Brain microvascular endothelial cell (primary cell): ENCODE measurements around the gene GLRX3.

Source experiments
- DNase-seq: peaks from one replicate; pipeline ENCODE4 v3.0.0-alpha.2; 2020
- H3K27ac ChIP-seq: fragments of 250-450 bp; sonication (Bioruptor Pico); 2 replicates; pipeline ENCODE4 v1.5.1; 2020; ENCODE audit warnings: mild to moderate bottlenecking, moderate library complexity
- H3K27me3 ChIP-seq: fragments of 250-450 bp; sonication (Bioruptor Pico); replicated peaks from 2 replicates; pipeline ENCODE4 v1.5.1; 2020; ENCODE audit warnings: mild to moderate bottlenecking
- H3K36me3 ChIP-seq: fragments of 250-450 bp; sonication (Bioruptor Pico); replicated peaks from 2 replicates; pipeline ENCODE4 v1.5.1; 2020; ENCODE audit warnings: mild to moderate bottlenecking
- H3K4me3 ChIP-seq: 2 replicates; pipeline ENCODE4 v1.5.1; 2011; ENCODE audit warnings: low read depth, mild to moderate bottlenecking, control low read depth, low read length, moderate library complexity
- CTCF ChIP-seq: IDR thresholded peaks from 2 replicates; pipeline ENCODE4 v1.5.1; 2011; ENCODE audit warnings: low read depth, mild to moderate bottlenecking, moderate library complexity, low read length, control low read depth, inconsistent platforms; ENCODE audit errors: missing control alignments
- in situ Hi-C: cut with HindIII; loops from 2 replicates; pipeline ENCODE4 v1.10.0; 2017; ENCODE audit warnings: low sequenced_read_pairs, low pct_ligation_motif_present

The GLRX3 gene

DNA sequence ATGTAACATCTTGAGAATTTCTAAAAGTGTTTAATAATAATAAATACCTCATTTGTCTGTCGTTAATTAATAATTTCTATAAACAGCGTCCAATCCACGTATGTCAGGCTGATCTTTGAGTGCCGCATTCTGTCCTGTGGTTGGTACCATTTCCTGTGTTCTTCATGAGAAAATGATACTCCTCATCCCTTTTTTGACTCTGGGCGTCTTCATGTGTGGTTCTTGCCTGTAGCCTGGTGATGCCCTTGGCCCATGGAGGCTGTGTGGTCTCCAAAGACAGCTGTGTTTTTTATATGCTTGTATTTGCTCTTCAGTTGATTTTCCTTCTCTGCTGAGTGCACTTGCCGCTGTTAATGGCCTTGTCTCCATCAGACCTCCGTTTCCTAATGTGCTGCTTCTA lies 31.5 kb downstream of the GLRX3 start:
- TF ChIP-seq CTCF, result no peak
- Histone ChIP-seq H3K4me3 (no peak overlapping the region), H3K27me3 (no peaks in the 10 kb centered on the region), H3K36me3 (peaks cover 15% of the 10 kb centered on the region), H3K27ac (no peak overlapping the region)
- in situ Hi-C loops, result no loop called here
- DNase-seq, result no peak

DNA sequence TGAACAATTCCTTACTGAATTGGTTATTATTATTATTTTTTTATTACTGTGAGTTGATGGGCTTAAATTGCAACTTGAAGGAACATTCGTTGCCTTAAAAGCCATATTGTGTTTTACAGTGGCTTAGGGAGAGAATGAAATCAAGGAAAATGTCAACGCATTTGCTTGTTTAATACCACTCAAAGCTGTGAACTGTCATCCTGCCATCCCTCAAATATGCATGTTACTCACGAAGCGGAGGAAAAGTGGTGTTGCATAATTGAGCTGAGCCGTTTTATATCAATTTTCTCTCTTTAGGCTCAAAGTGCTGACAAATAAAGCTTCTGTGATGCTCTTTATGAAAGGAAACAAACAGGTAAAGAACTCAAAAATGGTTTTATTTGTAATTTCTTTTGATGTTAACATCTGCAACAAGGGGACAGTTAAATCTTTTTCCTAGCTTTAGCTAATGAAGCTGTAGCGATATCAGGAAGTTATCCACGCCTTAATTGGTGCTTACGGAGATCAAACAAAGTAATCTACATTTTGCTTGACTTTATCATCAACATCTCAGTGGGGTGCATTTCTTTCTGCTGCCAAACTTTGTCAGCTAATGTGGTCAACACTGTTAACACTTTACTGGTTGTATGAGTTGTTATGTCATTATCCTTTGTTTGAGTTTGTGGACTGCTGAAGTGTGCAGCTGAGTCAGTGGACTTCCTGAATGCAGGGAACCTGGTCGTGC lies 33.1 kb downstream of the GLRX3 start:
- Histone ChIP-seq H3K27ac (no peak overlapping the region), H3K36me3 (peaks cover 17% of the 10 kb centered on the region), H3K27me3 (no peaks in the 10 kb centered on the region), H3K4me3 (no peak overlapping the region)
- in situ Hi-C loops, result no loop called here
- TF ChIP-seq CTCF, result no peak
- DNase-seq, result peak; percentile 40

DNA sequence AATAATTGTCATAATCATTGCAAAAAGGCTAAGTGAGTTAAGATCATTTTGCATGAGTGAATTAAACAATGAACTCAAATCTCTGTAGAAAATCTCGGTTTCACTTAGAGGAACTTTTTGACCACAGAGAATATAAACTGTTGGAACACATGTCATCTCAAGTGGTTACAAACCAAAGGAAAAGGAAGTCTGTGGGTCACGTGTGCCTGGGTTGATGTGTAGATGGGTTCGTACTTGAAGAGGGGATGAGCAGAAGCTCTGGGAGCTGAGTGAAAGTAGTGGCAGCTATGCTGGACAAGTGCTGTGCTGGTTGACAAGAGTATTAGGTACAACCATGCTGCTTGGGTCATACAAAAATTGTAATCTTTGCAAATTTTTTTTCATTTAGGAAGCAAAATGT lies 35.0 kb downstream of the GLRX3 start:
- in situ Hi-C loops, result no loop called here
- Histone ChIP-seq H3K27ac (no peak overlapping the region), H3K4me3 (no peak overlapping the region), H3K27me3 (no peaks in the 10 kb centered on the region), H3K36me3 (peaks cover 19% of the 10 kb centered on the region)
- no peak for TF ChIP-seq CTCF
- DNase-seq, result no peak

DNA sequence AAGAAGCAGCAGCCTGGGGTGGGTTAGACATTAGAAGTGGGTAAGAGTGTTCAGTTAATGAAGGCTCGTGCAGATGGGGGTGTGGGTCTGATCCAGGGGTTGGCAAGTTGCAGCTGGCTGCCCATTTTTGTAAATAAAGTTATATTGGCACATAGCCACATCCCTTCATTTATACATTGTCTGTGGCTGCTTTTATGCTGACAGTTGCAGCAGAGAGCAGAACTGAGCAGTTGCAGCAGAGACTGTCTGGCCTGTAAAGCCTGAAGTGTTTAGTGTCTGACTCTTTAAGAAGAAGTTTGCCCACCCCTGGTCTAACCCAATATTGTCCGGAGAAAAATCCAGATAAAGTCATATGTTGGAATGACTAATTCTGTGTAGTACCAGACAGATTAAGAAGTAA lies 38.1 kb downstream of the GLRX3 start:
- no peak for DNase-seq
- no peaks in the 10 kb centered on the region for H3K27me3 ChIP-seq
- no peak overlapping the region for H3K27ac ChIP-seq

DNA sequence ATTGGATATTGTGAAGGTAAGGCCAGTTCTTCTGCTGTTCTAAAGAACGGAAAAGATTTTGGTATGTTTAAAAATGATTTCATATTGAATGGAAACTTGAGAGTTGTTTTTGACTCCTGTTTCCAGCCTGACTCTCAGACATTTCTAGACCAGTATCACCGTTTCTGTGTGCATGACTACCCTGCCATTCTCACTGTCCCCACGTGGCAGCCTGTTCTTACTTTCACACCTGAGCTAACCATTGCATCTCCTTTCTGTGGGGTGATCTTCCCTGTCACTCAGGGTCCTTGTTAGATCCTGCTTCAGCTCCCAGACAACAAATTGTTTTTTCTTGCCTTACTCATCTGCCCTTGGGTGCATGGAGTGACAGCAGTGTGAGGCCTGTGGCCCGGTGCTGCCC lies 38.9 kb downstream of the GLRX3 start:
- no peak overlapping the region for H3K4me3 ChIP-seq
- H3K27me3 ChIP-seq, result no peaks in the 10 kb centered on the region
- H3K36me3 ChIP-seq, result peaks cover 10% of the 10 kb centered on the region
- in situ Hi-C loops, result no loop called here
- no peak for TF ChIP-seq CTCF
- no peak for DNase-seq
- no peak overlapping the region for H3K27ac ChIP-seq

More for the DNA sequence above, 38.1 kb downstream of the GLRX3 start:
- in situ Hi-C loops, result no loop called here
- no peak for TF ChIP-seq CTCF
- peaks cover 9% of the 10 kb centered on the region for H3K36me3 ChIP-seq
- H3K4me3 ChIP-seq, result no peak overlapping the region

- no peaks in the 10 kb centered on the region for H3K27me3 ChIP-seq
- in situ Hi-C loops, result no loop called here
- no peak for DNase-seq
- peaks cover 27% of the 10 kb centered on the region for H3K36me3 ChIP-seq
- no peak overlapping the region for H3K27ac ChIP-seq
- TF ChIP-seq CTCF, result no peak
- H3K4me3 ChIP-seq, result no peak overlapping the region
Measured at GRCh38 chr10:130177250-130177649, 41.1 kb downstream of the GLRX3 start.
